Vagina (tissue), 2 donors: ENCODE measurements around the gene ZNF783.

Source experiments
- CTCF ChIP-seq, 3 experiments: fragments of 450-650 bp in 2 of 3; fragments of 200-600 bp in 1 of 3; sonication (generic) in 1 of 3; IDR thresholded peaks; one replicate each; pipeline ENCODE4 v1.5.1; 2017 to 2019; ENCODE audit warnings: antibody characterized with exemption in 3 of 3, mild to moderate bottlenecking in 2 of 3, moderate library complexity in 2 of 3
- POLR2A ChIP-seq, 2 donors: fragments of 450-650 bp; IDR thresholded peaks; one replicate each; pipeline ENCODE4 v1.6.1; 2017; ENCODE audit warnings: antibody characterized with exemption in 2 of 2, mild to moderate bottlenecking in 2 of 2, moderate library complexity in 2 of 2

GRCh38 chr7:149245744-149246143, 16.3 kb upstream of the ZNF783 start:
- TF ChIP-seq POLR2A (IDR thresholded peaks at IDR 0.05): no peak
- TF ChIP-seq CTCF (IDR thresholded peaks at IDR 0.05): no peak
